Esophagus muscularis mucosa (tissue), 2 donors: ENCODE results near the gene BEST1.

Experiments used
- POLR2A ChIP-seq: fragments of 450-650 bp; IDR thresholded peaks from one replicate; pipeline ENCODE4 v1.6.1; 2017; ENCODE audit warnings: antibody characterized with exemption, moderate library complexity, mild to moderate bottlenecking, low read depth
- POLR2AphosphoS5 ChIP-seq, 2 donors: sonication (generic); formaldehyde crosslinking; IDR thresholded peaks; one replicate each; pipeline ENCODE4 v1.6.1; 2017; ENCODE audit warnings: antibody characterized with exemption in 2 of 2

DNA sequence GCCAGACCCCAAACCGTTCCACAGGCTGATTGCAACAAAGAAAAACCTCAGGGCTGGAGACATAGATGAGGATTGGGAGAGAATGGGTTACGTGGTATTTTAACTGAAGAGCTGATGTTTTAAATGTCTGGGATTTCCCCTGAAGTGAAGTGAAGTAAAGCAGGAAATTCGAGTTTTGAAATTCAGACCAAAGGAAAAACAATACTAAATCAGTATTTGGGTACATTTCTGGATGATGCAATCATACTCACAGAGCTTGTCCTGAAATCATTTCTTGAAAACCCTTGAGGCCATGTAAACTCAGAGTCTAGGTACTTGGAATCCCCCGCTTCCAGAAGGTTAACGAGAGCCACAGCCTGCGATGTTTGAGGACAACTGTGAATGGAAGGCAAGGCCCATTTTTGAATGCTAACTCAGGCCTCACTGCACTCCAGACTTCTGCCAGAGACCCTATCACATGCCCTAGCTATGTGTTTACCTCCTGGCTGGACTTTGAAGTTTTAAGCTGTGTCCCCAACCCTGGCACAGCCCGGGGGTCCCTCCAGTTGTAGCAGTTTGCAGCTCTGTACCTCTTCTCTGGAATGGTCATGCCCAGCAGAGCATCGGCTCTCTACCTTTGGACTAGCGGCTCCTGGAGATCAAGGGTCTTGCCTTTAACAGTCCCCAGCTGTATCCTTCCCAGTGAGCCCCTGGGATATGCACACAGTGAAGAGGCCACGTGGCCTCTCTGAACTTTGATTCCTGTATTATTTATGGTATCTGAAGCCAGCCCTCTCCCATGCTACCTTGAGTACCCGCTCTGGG, 22.7 kb downstream of the BEST1 start:
- TF ChIP-seq POLR2AphosphoS5 (IDR thresholded peaks at IDR 0.05) (peak; percentile 12 to 49), POLR2A (no peak)
